ENCODE measurements around the gene ANKS1B.

The ANKS1B gene

DNA sequence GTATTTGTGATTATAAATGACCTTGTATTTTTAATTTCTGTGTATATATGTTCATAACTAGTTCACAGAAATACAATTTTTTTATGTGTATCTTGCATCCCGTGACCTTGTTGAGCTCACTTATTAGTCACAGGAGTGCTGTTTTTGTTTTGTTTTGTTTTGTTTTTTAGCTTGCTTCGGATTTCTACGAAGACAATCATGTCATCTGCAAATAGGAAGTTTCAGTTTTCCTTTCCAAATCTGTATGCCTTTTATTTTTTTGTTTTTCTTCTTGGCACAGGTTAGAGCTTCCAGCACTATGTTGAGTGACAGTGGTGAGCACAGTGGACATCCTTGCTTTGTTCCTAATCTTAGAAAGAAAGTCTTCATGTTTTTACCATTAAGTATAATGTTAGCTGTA, 566.4 kb downstream of the ANKS1B start:
- DNase-seq (ENCODE audit: low read depth), result no peak
- TF ChIP-seq, protein P1, sequence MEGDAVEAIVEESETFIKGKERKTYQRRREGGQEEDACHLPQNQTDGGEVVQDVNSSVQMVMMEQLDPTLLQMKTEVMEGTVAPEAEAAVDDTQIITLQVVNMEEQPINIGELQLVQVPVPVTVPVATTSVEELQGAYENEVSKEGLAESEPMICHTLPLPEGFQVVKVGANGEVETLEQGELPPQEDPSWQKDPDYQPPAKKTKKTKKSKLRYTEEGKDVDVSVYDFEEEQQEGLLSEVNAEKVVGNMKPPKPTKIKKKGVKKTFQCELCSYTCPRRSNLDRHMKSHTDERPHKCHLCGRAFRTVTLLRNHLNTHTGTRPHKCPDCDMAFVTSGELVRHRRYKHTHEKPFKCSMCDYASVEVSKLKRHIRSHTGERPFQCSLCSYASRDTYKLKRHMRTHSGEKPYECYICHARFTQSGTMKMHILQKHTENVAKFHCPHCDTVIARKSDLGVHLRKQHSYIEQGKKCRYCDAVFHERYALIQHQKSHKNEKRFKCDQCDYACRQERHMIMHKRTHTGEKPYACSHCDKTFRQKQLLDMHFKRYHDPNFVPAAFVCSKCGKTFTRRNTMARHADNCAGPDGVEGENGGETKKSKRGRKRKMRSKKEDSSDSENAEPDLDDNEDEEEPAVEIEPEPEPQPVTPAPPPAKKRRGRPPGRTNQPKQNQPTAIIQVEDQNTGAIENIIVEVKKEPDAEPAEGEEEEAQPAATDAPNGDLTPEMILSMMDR (IDR thresholded peaks at IDR 0.05; ENCODE audit: control insufficient read depth, insufficient read depth, low read depth, low read length, missing control alignments), result no peak

DNA sequence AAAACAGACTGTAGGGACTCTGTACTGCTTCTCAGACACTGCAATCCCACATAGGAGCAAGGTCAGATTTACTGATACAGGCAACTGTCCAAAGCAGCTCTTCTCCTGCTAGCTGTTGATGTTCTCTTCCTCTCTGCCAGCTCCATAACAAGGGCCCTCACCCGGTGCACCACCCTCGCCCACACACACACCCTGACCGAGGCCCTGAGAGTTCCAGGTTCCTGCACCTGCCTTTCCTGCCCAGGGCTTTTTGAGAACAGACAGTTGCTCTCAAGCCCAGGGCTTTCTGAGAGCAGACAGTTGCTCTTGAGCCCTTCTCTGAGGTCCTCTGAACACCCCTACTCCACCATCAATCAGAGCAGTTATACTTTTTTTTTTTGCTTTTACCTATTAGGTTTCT, 571.0 kb downstream of the ANKS1B start:
- H3K4me3 ChIP-seq (ENCODE audit: control insufficient read depth, low read depth, low read length), result no peak overlapping the region
- TF ChIP-seq, protein P1 (IDR thresholded peaks at IDR 0.05; ENCODE audit: control insufficient read depth, insufficient read depth, low read depth, low read length, missing control alignments), result no peak
- DNase-seq (ENCODE audit: low read depth), result no peak

More for the DNA sequence above, 566.4 kb downstream of the ANKS1B start:
- no peak overlapping the region for H3K4me3 ChIP-seq (ENCODE audit: control insufficient read depth, low read depth, low read length)

DNA sequence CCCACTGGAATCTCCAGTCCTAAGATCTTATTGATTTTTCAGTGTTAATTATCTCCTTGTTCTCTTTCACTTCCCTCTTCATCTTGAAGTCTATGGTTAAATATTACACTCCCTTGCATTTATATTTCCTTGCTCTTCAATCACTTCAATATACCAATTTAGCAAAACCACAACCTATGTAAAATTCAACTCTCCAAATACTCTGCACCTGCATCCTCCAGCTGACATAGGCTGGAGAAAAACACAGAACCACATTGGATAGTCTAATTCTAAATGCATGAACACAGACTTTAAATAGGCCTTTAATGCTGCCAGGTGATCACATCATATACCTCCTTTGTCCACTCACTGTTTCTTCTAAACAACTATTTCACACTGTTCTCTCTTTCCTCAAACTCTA, 591.0 kb downstream of the ANKS1B start:
- DNase-seq (ENCODE audit: low read depth), result no peak
- no peak overlapping the region for H3K4me3 ChIP-seq (ENCODE audit: control insufficient read depth, low read depth, low read length)
- TF ChIP-seq, protein P1 (IDR thresholded peaks at IDR 0.05; ENCODE audit: control insufficient read depth, insufficient read depth, low read depth, low read length, missing control alignments), result no peak

DNA sequence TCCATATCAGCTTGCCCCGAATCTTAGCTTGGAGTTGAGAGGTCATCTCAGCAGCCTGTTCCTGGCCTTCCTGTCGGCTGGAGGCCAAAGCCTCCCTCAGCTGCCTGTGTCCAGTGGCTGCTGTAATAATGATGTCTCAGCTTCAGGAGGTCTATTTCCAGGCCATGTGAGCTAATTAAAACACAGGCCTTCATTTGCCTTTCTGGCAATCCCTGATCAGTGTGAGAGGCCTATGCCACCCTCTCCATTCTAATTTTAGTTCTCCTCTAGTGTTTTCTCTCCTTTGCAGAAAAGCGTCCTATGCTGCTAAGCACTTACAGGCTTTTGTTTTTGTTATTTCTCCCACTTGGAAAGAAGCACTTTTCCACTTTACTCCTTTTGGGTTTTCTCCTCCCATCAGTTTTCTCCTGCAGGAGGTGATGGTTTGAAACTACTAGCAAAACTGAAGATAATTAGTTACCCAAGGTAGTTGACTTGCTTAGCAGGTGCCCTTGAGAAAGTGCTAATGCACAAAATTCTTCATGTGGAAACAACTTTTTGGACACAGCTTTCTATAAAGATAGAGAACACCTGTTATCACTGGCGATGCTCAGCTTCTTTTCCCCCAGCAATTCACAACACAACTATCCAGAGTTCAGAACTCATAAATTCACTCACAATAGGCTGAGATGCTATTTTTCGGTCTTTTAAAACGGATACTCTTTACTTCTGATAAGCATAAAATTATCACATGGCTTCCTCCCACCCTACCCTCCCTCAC, 592.5 kb downstream of the ANKS1B start:
- H3K4me3 ChIP-seq (ENCODE audit: control insufficient read depth, low read depth, low read length), result no peak overlapping the region
- TF ChIP-seq, protein P1 (IDR thresholded peaks at IDR 0.05; ENCODE audit: control insufficient read depth, insufficient read depth, low read depth, low read length, missing control alignments), result no peak
- DNase-seq (ENCODE audit: low read depth), result no peak

DNA sequence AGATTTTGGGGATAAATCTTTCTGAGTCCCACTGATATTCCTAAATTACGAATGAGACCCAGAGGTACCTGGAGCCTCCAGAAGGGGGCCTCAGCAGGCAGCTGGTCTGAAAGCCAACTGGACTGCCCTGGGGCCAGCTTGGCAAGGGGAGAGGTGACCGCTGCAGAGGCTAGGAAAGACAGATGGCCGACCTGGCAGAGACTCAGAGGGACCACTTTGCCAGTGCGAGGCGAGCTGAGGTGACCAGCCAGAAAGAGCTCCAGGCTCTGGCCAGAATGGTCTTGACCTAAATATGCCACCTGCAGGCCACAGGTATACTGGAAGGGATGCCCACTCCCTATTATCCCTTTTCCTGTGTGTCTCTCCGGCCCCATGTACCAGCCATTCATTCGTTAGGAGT, 594.0 kb downstream of the ANKS1B start:
- no peak overlapping the region for H3K4me3 ChIP-seq (ENCODE audit: control insufficient read depth, low read depth, low read length)
- no peak for DNase-seq (ENCODE audit: low read depth)
- TF ChIP-seq, protein P1 (IDR thresholded peaks at IDR 0.05; ENCODE audit: control insufficient read depth, insufficient read depth, low read depth, low read length, missing control alignments), result peak; percentile 62

DNA sequence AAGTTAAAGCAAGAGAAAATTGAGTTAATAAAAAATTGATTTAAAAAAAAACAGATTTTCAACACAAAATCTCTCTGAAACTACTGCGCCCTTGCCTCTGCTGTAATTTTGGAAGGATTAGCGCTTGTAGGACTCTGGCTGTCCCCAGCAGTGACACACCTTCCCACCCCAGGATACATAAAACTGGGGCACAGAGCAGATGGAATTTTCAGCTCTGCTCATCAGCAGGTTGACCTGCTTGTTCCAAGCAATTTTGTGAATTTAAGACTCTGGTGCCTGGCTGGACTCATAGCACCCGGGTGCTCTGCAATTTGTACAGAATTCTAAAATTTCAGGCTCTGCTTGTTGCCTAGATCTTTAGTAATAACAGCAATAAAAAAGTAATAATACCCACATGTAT, 595.0 kb downstream of the ANKS1B start:
- DNase-seq (ENCODE audit: low read depth), result no peak
- TF ChIP-seq, protein P1 (IDR thresholded peaks at IDR 0.05; ENCODE audit: control insufficient read depth, insufficient read depth, low read depth, low read length, missing control alignments), result no peak
- H3K4me3 ChIP-seq (ENCODE audit: control insufficient read depth, low read depth, low read length), result no peak overlapping the region

Measured in AG09309 (cell line).